Glutamatergic neuron (in vitro differentiated cells): ENCODE data around the gene CIAPIN1. TPM values are rescaled to one million over a fixed set of nuclear protein-coding genes. Genes with fewer than 3 reads are reported as not detected.
A peak's percentile ranks its signal among the peaks of the same experiment; 100 is the strongest.

ENCODE experiments used
- DNase-seq: peaks from one replicate; pipeline ENCODE4 v3.0.0; 2022
- H3K27ac Mint-ChIP-seq: one replicate; pipeline ENCODE4 v1.8.0; 2020; ENCODE audit warnings: mild to moderate bottlenecking, mixed read lengths, inconsistent platforms; ENCODE audit not compliant: unreplicated experiment
- H3K27me3 Mint-ChIP-seq: one replicate; pipeline ENCODE4 v1.8.0; 2020; ENCODE audit warnings: mild to moderate bottlenecking, moderate library complexity, mixed read lengths, inconsistent platforms; ENCODE audit not compliant: unreplicated experiment
- H3K36me3 Mint-ChIP-seq: one replicate; pipeline ENCODE4 v1.8.0; 2020; ENCODE audit warnings: mild to moderate bottlenecking, mixed read lengths, inconsistent platforms; ENCODE audit not compliant: unreplicated experiment
- H3K4me1 Mint-ChIP-seq: one replicate; pipeline ENCODE4 v1.8.0; 2020; ENCODE audit warnings: mild to moderate bottlenecking, low read depth, mixed read lengths, inconsistent platforms; ENCODE audit not compliant: unreplicated experiment
- H3K4me3 Mint-ChIP-seq: one replicate; pipeline ENCODE4 v1.8.0; 2020; ENCODE audit warnings: mild to moderate bottlenecking, mixed read lengths, inconsistent platforms; ENCODE audit not compliant: unreplicated experiment
- H3K9me3 Mint-ChIP-seq: one replicate; pipeline ENCODE4 v1.8.0; 2020; ENCODE audit warnings: mild to moderate bottlenecking, moderate library complexity, mixed read lengths, inconsistent platforms; ENCODE audit not compliant: unreplicated experiment
- total RNA-seq: library from RNA; stranded (reverse); fragmentation: NEBNext Ultra II Directional; extraction: Animal tissue kit (Norgen Biotek cat#: 25700); gene quantifications from one replicate; pipeline ENCODE4 v1.2.1, GENCODE V29; 2021; ENCODE audit not compliant: unreplicated experiment
- TF ChIP-seq, protein P1 (sequence below): fragments of 200-600 bp; sonication (generic); IDR thresholded peaks from one replicate; pipeline ENCODE4 v1.5.0; 2021; ENCODE audit not compliant: partially characterized antibody, unreplicated experiment

Gene CIAPIN1
- total RNA-seq, 1 donor from 2014 or later: 129 TPM

DNA sequence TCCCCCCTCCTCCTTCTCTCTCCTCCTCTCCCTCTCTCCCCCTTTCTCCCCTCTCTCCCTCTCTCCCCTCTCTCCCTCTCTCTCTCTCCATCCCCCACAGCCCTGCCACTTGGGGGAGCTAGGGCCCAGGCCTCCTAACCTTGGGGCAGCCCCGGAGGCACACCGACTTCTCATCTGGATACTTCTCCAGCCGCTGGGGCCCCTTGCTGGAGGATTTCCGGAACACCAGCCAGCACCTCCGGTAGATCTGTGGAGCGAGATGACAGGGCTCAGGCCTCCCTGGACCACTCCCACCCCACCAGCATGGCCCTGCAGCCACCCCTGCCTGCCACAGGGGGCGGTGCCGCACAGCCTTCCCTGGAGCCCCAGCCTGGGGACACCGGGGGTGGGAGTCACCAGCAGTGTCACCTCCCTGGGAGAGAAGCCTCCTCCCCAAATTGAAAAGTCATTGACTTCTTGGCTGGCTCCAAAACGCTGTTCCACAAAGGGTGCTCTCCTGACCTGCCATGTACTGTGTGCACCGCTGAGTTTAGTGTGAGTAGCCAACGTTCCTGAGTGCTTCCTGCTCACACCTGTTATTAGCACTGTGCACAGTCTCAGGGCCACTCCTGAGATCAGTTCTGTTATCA is 28.6 kb upstream of the CIAPIN1 start:
- Mint-ChIP-seq H3K27me3 (peaks cover 10% of the 10 kb centered on the region), H3K27ac (no peak overlapping the region), H3K36me3 (no peaks in the 10 kb centered on the region), H3K4me1 (peaks cover 16% of the 10 kb centered on the region), H3K9me3 (peaks cover 2% of the 10 kb centered on the region), H3K4me3 (no peak overlapping the region)
- TF ChIP-seq, protein P1, sequence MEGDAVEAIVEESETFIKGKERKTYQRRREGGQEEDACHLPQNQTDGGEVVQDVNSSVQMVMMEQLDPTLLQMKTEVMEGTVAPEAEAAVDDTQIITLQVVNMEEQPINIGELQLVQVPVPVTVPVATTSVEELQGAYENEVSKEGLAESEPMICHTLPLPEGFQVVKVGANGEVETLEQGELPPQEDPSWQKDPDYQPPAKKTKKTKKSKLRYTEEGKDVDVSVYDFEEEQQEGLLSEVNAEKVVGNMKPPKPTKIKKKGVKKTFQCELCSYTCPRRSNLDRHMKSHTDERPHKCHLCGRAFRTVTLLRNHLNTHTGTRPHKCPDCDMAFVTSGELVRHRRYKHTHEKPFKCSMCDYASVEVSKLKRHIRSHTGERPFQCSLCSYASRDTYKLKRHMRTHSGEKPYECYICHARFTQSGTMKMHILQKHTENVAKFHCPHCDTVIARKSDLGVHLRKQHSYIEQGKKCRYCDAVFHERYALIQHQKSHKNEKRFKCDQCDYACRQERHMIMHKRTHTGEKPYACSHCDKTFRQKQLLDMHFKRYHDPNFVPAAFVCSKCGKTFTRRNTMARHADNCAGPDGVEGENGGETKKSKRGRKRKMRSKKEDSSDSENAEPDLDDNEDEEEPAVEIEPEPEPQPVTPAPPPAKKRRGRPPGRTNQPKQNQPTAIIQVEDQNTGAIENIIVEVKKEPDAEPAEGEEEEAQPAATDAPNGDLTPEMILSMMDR: peak; percentile 74
- peak; percentile 83 for DNase-seq

DNA sequence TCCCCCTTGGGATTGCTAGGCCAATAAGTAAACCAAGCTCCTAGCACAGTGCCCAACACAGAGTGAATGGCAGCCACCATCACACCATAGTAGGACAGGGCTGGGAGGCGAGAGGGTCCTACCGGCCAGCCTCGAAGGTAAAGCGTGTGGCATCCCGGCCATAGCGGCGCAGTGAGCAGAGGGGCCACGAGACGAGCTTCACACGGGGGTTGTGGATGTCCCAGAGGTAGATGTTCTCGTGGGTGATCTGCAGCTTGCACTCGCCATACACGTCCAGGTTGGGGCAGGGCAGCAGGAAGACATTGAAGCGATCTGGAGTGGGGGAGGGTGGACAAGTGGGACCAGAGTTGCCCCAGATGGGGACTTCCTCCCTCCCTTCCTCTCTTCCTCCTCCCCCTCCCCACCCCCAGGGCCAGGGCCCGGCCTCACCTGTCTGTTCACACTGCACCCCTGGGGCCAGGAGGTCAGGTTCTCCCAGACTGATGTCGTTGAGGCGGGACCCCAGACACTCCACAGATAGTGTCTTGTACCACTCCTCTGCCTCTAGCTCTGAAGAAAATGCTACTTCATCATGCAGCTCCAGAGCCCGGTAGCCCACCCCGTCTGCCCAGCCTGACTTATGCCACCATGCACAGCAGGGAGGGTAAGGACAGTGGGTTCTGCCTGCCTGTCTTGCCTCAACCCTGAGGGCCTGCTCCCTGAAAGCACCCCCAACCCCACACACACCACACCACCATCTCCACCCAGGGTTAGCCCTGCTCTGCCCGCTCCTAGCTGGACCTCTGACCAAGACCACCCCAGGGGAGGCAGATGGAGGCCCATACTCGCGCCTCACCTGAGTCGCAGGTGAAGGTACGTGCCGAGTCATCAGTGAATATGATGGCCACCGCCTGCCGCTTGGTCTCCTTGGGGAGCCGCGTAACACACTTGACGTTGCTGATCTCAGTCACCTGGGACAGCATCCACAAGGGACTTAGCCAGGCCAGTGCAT is 27.8 kb upstream of the CIAPIN1 start:
- Mint-ChIP-seq H3K27ac (no peak overlapping the region), H3K4me3 (no peak overlapping the region), H3K27me3 (peaks cover 8% of the 10 kb centered on the region), H3K4me1 (peaks cover 16% of the 10 kb centered on the region), H3K9me3 (peaks cover 2% of the 10 kb centered on the region), H3K36me3 (no peaks in the 10 kb centered on the region)
- no peak for DNase-seq
- TF ChIP-seq, protein P1: no peak

DNA sequence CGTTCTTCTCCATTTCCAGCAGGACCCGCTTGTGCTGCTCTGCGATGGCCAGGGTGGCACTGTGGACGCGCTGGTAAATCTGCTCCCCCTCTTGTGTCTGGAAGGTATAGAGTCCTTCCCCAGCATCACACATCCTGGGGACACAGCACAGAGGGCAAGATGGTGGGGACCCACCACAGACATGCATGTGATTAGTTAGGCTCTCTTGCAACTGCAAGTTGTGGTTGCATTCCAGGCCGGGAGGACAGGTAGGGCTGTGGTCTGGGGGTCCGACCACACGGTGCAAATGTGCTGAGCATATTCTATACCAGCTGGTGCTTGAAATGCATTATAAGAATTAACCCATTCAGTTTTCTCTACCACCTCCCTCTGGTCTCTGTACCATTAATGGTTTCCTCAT is 26.7 kb upstream of the CIAPIN1 start:
- Mint-ChIP-seq H3K36me3 (no peaks in the 10 kb centered on the region), H3K4me1 (peaks cover 12% of the 10 kb centered on the region), H3K4me3 (no peak overlapping the region), H3K9me3 (peaks cover 2% of the 10 kb centered on the region), H3K27ac (no peak overlapping the region), H3K27me3 (peaks cover 6% of the 10 kb centered on the region)
- TF ChIP-seq, protein P1: no peak
- DNase-seq: no peak

DNA sequence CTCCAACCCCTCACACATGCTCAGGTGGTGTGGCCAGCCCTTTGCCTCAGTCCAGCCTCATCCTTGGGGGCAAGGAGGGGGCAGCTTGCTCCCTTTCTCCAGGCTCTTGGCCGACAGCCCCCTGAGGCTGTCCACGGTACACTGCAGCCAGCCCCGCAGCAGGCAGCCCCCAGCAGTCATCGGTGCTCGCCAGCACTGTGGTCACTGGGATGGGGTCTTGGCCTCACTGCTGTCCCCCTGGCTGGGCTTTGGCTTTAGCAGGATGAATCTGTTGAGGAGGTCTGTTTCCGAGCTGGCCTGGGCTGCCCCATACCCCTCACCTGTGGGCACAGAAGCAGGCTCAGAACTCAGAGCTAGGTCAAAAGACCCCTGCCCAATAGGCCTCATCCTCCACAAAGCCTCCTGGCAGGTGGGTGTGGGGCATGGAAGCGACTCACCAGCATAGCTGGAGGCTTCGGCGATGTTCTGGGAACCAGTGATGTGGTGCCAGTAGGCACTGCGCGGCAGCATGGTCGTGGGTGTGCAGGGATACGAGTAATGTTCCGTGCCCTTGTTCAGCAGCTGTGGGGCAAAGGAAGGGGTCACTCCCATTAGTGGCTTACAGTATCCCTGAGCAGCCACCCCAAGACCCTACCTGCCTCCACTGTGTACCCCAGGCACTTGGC is 26.1 kb upstream of the CIAPIN1 start:
- Mint-ChIP-seq H3K4me3 (no peak overlapping the region), H3K9me3 (peaks cover 2% of the 10 kb centered on the region), H3K4me1 (peaks cover 8% of the 10 kb centered on the region), H3K36me3 (no peaks in the 10 kb centered on the region), H3K27me3 (peaks cover 3% of the 10 kb centered on the region), H3K27ac (no peak overlapping the region)
- no peak for DNase-seq
- TF ChIP-seq, protein P1: no peak
